GM12878 (cell line): ENCODE measurements around the gene PRSS33. TPM values are rescaled to one million over a fixed set of nuclear protein-coding genes. Genes with fewer than 3 reads are reported as not detected.

Source experiments
- ATF7 ChIP-seq: fragments of 450-650 bp; IDR thresholded peaks from 2 replicates; pipeline ENCODE4 v1.6.1; 2016; ENCODE audit warnings: low read depth, mild to moderate bottlenecking
- BACH1 ChIP-seq: fragments of 450-650 bp; IDR thresholded peaks from 2 replicates; pipeline ENCODE4 v1.6.1; 2017; ENCODE audit warnings: mild to moderate bottlenecking, borderline replicate concordance
- BRCA1 ChIP-seq: IDR thresholded peaks from 2 replicates; pipeline ENCODE4 v1.6.1; 2011; ENCODE audit warnings: low read depth, low read length, improper control_type of control experiment
- EED ChIP-seq: sonication (generic); IDR thresholded peaks from 2 replicates; pipeline ENCODE4 v1.6.1; 2016; ENCODE audit warnings: antibody characterized with exemption, low read depth
- GABPA ChIP-seq: IDR thresholded peaks from 2 replicates; pipeline ENCODE4 v1.6.1; 2014; ENCODE audit warnings: antibody characterized with exemption, low read depth, mild to moderate bottlenecking, inconsistent platforms
- GATAD2B ChIP-seq: fragments of 450-650 bp; conservative IDR thresholded peaks from 2 replicates; pipeline ENCODE4 v1.6.1; 2017; ENCODE audit warnings: low read depth, mild to moderate bottlenecking, moderate library complexity
- HCFC1 ChIP-seq: fragments of 150-350 bp; IDR thresholded peaks from 2 replicates; pipeline ENCODE4 v1.6.1; 2014; ENCODE audit warnings: low read length
- HDGF ChIP-seq: fragments of 450-650 bp; IDR thresholded peaks from 2 replicates; pipeline ENCODE4 v1.6.1; 2016; ENCODE audit warnings: antibody characterized with exemption
- KDM1A ChIP-seq: fragments of 200-600 bp; sonication (generic); IDR thresholded peaks from 2 replicates; pipeline ENCODE4 v1.6.1; 2016; ENCODE audit warnings: borderline replicate concordance
- KLF5 ChIP-seq: fragments of 450-650 bp; IDR thresholded peaks from 2 replicates; pipeline ENCODE4 v1.6.1; 2014; ENCODE audit warnings: mild to moderate bottlenecking; ENCODE audit not compliant: partially characterized antibody
- NBN ChIP-seq: fragments of 450-650 bp; IDR thresholded peaks from 2 replicates; pipeline ENCODE4 v1.6.1; 2016
- NFIC ChIP-seq: IDR thresholded peaks from 2 replicates; pipeline ENCODE4 v1.6.1; 2012; ENCODE audit warnings: low read depth, mild to moderate bottlenecking, inconsistent platforms, low read length, moderate library complexity
- NR2F1 ChIP-seq: fragments of 450-650 bp; conservative IDR thresholded peaks from 2 replicates; pipeline ENCODE4 v1.6.1; 2017; ENCODE audit warnings: mild to moderate bottlenecking
- PAX5 ChIP-seq: IDR thresholded peaks from 2 replicates; pipeline ENCODE4 v1.6.1; 2011; ENCODE audit warnings: low read depth, low read length, borderline replicate concordance
- PBX3 ChIP-seq: IDR thresholded peaks from 2 replicates; pipeline ENCODE4 v1.6.1; 2011; ENCODE audit warnings: mild to moderate bottlenecking, low read depth, low read length, moderate library complexity; ENCODE audit not compliant: insufficient replicate concordance
- POLR2A ChIP-seq: IDR thresholded peaks from 2 replicates; pipeline ENCODE4 v1.6.1; 2011; ENCODE audit warnings: low read depth, mild to moderate bottlenecking, low read length
- PRDM15 ChIP-seq: fragments of 450-650 bp; formaldehyde crosslinking; IDR thresholded peaks from 2 replicates; pipeline ENCODE4 v1.4.0; 2020; ENCODE audit warnings: mild to moderate bottlenecking, moderate library complexity
- RAD21 ChIP-seq: IDR thresholded peaks from 2 replicates; pipeline ENCODE4 v1.6.1; 2011; ENCODE audit warnings: mild to moderate bottlenecking, low read depth, low read length, moderate library complexity; ENCODE audit not compliant: insufficient read depth
- RAD51 ChIP-seq: fragments of 450-650 bp; IDR thresholded peaks from 2 replicates; pipeline ENCODE4 v1.6.1; 2016; ENCODE audit warnings: moderate library complexity, mild to moderate bottlenecking, inconsistent platforms
- RELA ChIP-seq: fragments of 450-650 bp; IDR thresholded peaks from 2 replicates; pipeline ENCODE4 v1.8.0; 2014; ENCODE audit warnings: borderline replicate concordance; ENCODE audit not compliant: partially characterized antibody
- SRF ChIP-seq, 2 experiments: IDR thresholded peaks; 2 replicates each; pipeline ENCODE4 v1.6.1; 2011; ENCODE audit warnings: low read depth in 2 of 2, low read length in 2 of 2, mild to moderate bottlenecking in 1 of 2, moderate library complexity in 1 of 2
- SUPT20H ChIP-seq: IDR thresholded peaks from 2 replicates; pipeline ENCODE4 v1.6.1; 2011; ENCODE audit warnings: low read depth, mild to moderate bottlenecking, low read length, moderate library complexity, borderline replicate concordance; ENCODE audit not compliant: control insufficient read depth
- ZZZ3 ChIP-seq: IDR thresholded peaks from 2 replicates; pipeline ENCODE4 v1.6.1; 2011; ENCODE audit warnings: low read depth; ENCODE audit not compliant: control insufficient read depth, insufficient read length
- polyA plus RNA-seq, 11 experiments: library from polyadenylated mRNA; depleted of rRNA in 4 of 11; unstranded in 6 of 11; stranded (reverse) in 5 of 11; fragments of >200 nt; fragmentation: Nextera tagmentation in 4 of 11; fragmentation: Illumina TruSeq in 1 of 11; extraction: Ambion mirVana in 4 of 11; extraction: Trizol in 1 of 11; gene quantifications; 1 replicate in 1 of 11; 2 replicates in 10 of 11; pipeline versions ENCODE4 v1.2.1 to v1.2.3, GENCODE V29; 2011 to 2016; ENCODE audit warnings: inconsistent platforms in 2 of 11, missing spikeins in 2 of 11, low read depth in 1 of 11
- total RNA-seq, 4 experiments: library from RNA; depleted of rRNA in 3 of 4; stranded (reverse); fragments of >200 nt in 3 of 4; fragmentation: Illumina TruSeq in 1 of 4; extraction: Trizol in 1 of 4; gene quantifications; 2 replicates each; pipeline versions ENCODE4 v1.2.1 to v1.2.3, GENCODE V29; 2013 to 2021
- TF ChIP-seq, protein P1 (sequence below): IDR thresholded peaks from 2 replicates; pipeline ENCODE4 v1.6.1; 2012; ENCODE audit warnings: mild to moderate bottlenecking, low read depth, low read length

PRSS33 gene
- total and polyA plus RNA-seq, 10 of the 15 experiments (the other 5 are each of a cell fraction or from before 2014, with no cell fraction given): not detected

DNA sequence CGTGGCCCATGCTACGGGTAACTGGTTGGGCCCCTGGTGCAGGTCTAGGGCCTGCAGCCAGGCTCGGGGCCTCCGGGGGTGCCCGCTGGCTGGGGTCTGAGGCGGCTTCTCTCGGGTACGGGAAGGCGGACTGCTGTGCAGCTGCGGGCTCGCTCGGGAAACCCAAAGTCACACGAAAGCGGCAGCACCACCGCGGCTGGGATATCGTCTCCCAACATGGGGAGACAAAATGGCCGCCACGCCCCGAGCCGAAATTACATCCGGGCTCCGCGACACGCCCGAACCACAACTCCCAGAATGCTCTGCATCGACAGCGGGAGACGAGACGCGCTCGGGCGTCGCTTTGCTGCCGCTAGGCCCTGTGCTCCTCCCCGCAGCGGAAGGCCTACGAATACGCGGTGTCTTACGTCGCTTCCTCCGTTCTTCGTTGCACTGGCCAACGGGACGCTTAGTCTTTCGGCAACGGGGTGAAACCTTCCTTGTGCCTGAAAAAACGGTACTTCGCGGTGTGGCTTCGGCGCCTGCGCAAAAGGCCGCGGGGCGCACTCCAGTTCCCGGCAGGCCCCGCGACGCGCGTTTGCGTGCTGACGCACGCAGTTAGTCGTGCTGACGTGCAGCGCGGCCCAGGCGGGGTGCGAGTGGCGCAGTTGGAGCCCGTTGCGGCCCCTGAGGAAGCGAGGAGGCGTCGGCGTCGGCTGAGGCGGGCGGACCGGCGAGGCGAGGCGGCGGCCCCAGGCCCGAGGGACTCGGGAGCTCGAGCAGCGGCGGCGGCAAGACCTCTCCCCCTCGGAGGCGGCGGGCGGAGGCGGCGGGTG, 35.1 kb downstream of the PRSS33 start, which contains the start of gene SRRM2 (continued):
- TF ChIP-seq, protein P1, sequence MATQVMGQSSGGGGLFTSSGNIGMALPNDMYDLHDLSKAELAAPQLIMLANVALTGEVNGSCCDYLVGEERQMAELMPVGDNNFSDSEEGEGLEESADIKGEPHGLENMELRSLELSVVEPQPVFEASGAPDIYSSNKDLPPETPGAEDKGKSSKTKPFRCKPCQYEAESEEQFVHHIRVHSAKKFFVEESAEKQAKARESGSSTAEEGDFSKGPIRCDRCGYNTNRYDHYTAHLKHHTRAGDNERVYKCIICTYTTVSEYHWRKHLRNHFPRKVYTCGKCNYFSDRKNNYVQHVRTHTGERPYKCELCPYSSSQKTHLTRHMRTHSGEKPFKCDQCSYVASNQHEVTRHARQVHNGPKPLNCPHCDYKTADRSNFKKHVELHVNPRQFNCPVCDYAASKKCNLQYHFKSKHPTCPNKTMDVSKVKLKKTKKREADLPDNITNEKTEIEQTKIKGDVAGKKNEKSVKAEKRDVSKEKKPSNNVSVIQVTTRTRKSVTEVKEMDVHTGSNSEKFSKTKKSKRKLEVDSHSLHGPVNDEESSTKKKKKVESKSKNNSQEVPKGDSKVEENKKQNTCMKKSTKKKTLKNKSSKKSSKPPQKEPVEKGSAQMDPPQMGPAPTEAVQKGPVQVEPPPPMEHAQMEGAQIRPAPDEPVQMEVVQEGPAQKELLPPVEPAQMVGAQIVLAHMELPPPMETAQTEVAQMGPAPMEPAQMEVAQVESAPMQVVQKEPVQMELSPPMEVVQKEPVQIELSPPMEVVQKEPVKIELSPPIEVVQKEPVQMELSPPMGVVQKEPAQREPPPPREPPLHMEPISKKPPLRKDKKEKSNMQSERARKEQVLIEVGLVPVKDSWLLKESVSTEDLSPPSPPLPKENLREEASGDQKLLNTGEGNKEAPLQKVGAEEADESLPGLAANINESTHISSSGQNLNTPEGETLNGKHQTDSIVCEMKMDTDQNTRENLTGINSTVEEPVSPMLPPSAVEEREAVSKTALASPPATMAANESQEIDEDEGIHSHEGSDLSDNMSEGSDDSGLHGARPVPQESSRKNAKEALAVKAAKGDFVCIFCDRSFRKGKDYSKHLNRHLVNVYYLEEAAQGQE: no peak
- TF ChIP-seq POLR2A (peak; percentile 84), NFIC (no peak), ATF7 (peak; percentile 38; the same call in 1 of the 2 replicates), HDGF (peak; percentile 77), ZZZ3 (no peak), KDM1A (no peak), HCFC1 (peak; percentile 93), PAX5 (0 out of 2 replicates have a peak, but pooled peaks have one; percentile 25), PBX3 (peak; percentile 10), RELA (peak; percentile 16), BRCA1 (no peak), RAD21 (no peak), NBN (peak; percentile 92), SUPT20H (no peak), RAD51 (no peak), EED (0 out of 2 replicates have a peak, but pooled peaks have one; percentile 3), SRF (IDR thresholded peaks at IDR 0.05; ENCODE audit: low read depth in 2 of 2, low read length in 2 of 2) (peak; percentile 21 to 45; a peak in 2 of 4 replicates), PRDM15 (CRISPR knock-in tag) (no peak), GABPA (peak; percentile 73), NR2F1 (peak; percentile 71; the same call in 1 of the 2 replicates), GATAD2B (peak; percentile 70), KLF5 (no peak), BACH1 (peak; percentile 90)
